ENCODE data around the gene MATN4.

GRCh38 chr20:45247865-45248264, 60.2 kb downstream of the MATN4 start:
- TF ChIP-seq POLR2A (IDR thresholded peaks at IDR 0.05) (no peak), CTCF (IDR thresholded peaks at IDR 0.05) (no peak)
